ENCODE measurements around the gene IL2RG. TPM values are rescaled to one million over a fixed set of nuclear protein-coding genes. Genes with fewer than 3 reads are reported as not detected.

The IL2RG gene
- total RNA-seq, 1 experiment from 2014 or later: 2.8 TPM

GRCh38 chrX:71100581-71101505 is 10.5 kb downstream of the IL2RG start:
- ChIA-PET CTCF (no interaction called here), POLR2A (ENCODE audit: low non-redundant PET) (interaction anchor here (0.6 kb wide), 1 partner anchor 18 kb away, joined by 6 read pairs; the partner anchor contains the start of gene MED12)
- Histone ChIP-seq H3K27me3 (replicated peaks; ENCODE audit: insufficient read depth, low read depth, low read length, poor library complexity) (no peaks in the 10 kb centered on the region), H3K36me3 (ENCODE audit: insufficient read depth, low read length, poor library complexity, severe bottlenecking) (no peaks in the 10 kb centered on the region), H3K27ac (ENCODE audit: low read depth, low read length, poor library complexity, severe bottlenecking) (no peak overlapping the region), H3K9me3 (ENCODE audit: low read depth, low read length, poor library complexity, severe bottlenecking) (no peaks in the 10 kb centered on the region), H3K4me1 (ENCODE audit: insufficient read depth, low read length, poor library complexity, severe bottlenecking) (peaks cover 11% of the 10 kb centered on the region), H3K4me3 (ENCODE audit: low read depth, low read length, poor library complexity, severe bottlenecking) (no peak overlapping the region)
- no peak for TF ChIP-seq EZH2 (IDR thresholded peaks at IDR 0.05; ENCODE audit: borderline replicate concordance, low read depth, low read length, poor library complexity, severe bottlenecking)
- no peak for TF ChIP-seq CTCF (conservative IDR thresholded peaks at IDR 0.05; ENCODE audit: low read depth, low read length)
- DNase-seq (ENCODE audit: low spot score): no peak
- BruUV-seq (replicated peaks): no TSS peak
- intact Hi-C loops (cut with micrococcal nuclease; ENCODE audit: unreplicated experiment): no loop called here

- DNase-seq (ENCODE audit: low spot score): no peak
- H3K4me3 ChIP-seq (ENCODE audit: low read depth, low read length, poor library complexity, severe bottlenecking): no peak overlapping the region
- TF ChIP-seq CTCF (conservative IDR thresholded peaks at IDR 0.05; ENCODE audit: low read depth, low read length): no peak
- TF ChIP-seq EZH2 (IDR thresholded peaks at IDR 0.05; ENCODE audit: borderline replicate concordance, low read depth, low read length, poor library complexity, severe bottlenecking): no peak
- no peaks in the 10 kb centered on the region for H3K27me3 ChIP-seq (replicated peaks; ENCODE audit: insufficient read depth, low read depth, low read length, poor library complexity)
- H3K27ac ChIP-seq (ENCODE audit: low read depth, low read length, poor library complexity, severe bottlenecking): no peak overlapping the region
- peaks cover 11% of the 10 kb centered on the region for H3K4me1 ChIP-seq (ENCODE audit: insufficient read depth, low read length, poor library complexity, severe bottlenecking)
- intact Hi-C loops (cut with micrococcal nuclease; ENCODE audit: unreplicated experiment): loop anchor here (5.0 kb wide), 1 partner anchor 78 kb away; no protein-coding TSS in a partner anchor
- H3K9me3 ChIP-seq (ENCODE audit: low read depth, low read length, poor library complexity, severe bottlenecking): no peaks in the 10 kb centered on the region
- CTCF ChIA-PET: no interaction called here
- no peaks in the 10 kb centered on the region for H3K36me3 ChIP-seq (ENCODE audit: insufficient read depth, low read length, poor library complexity, severe bottlenecking)
- no TSS peak for BruUV-seq (replicated peaks)
- POLR2A ChIA-PET (ENCODE audit: low non-redundant PET): no interaction called here
These were observed 11.6 kb downstream of the IL2RG start for GRCh38 chrX:71099736-71100135.

- POLR2A ChIA-PET (ENCODE audit: low non-redundant PET): no interaction called here
- H3K36me3 ChIP-seq (ENCODE audit: insufficient read depth, low read length, poor library complexity, severe bottlenecking): no peaks in the 10 kb centered on the region
- peaks cover 10% of the 10 kb centered on the region for H3K4me1 ChIP-seq (ENCODE audit: insufficient read depth, low read length, poor library complexity, severe bottlenecking)
- TF ChIP-seq CTCF (conservative IDR thresholded peaks at IDR 0.05; ENCODE audit: low read depth, low read length): no peak
- BruUV-seq (replicated peaks): no TSS peak
- H3K4me3 ChIP-seq (ENCODE audit: low read depth, low read length, poor library complexity, severe bottlenecking): no peak overlapping the region
- CTCF ChIA-PET: no interaction called here
- no peaks in the 10 kb centered on the region for H3K27me3 ChIP-seq (replicated peaks; ENCODE audit: insufficient read depth, low read depth, low read length, poor library complexity)
- no peaks in the 10 kb centered on the region for H3K9me3 ChIP-seq (ENCODE audit: low read depth, low read length, poor library complexity, severe bottlenecking)
- no peak for DNase-seq (ENCODE audit: low spot score)
- no peak overlapping the region for H3K27ac ChIP-seq (ENCODE audit: low read depth, low read length, poor library complexity, severe bottlenecking)
- intact Hi-C loops (cut with micrococcal nuclease; ENCODE audit: unreplicated experiment): loop anchor here (5.0 kb wide), 1 partner anchor 78 kb away; no protein-coding TSS in a partner anchor
These were observed 12.3 kb downstream of the IL2RG start for GRCh38 chrX:71098951-71099506.
